HT-29 (cell line): Measurements from ENCODE around the gene USP32. TPM values are rescaled to one million over a fixed set of nuclear protein-coding genes. Genes with fewer than 3 reads are reported as not detected.
A peak's percentile ranks its signal among the peaks of the same experiment; 100 is the strongest.
"Not testable (repeated sequence)": the region's sequence is repeated elsewhere in the genome, so short reads cannot be mapped to it uniquely, and the experiment has no call there.

Experiments used
- DNase-seq: peaks from one replicate; pipeline ENCODE4 v3.0.0-alpha.2; 2015; ENCODE audit warnings: low spot score
- total RNA-seq: library from RNA; depleted of rRNA; stranded (reverse); fragments of >200 nt; shearing (Covaris generic); gene quantifications from 2 replicates; pipeline ENCODE4 v1.2.3, GENCODE V29; 2014

Gene USP32
- total RNA-seq, 1 experiment from 2014 or later, result 24.6 TPM

GRCh38 chr17:60335289-60335688 is 56.6 kb downstream of the USP32 start:
- DNase-seq, result no peak

- no peak for DNase-seq
Observed at GRCh38 chr17:60333628-60334031, 58.3 kb downstream of the USP32 start.

- not testable (repeated sequence) for DNase-seq
Observed at GRCh38 chr17:60333072-60333471, 58.9 kb downstream of the USP32 start.

GRCh38 chr17:60332574-60332973 is 59.4 kb downstream of the USP32 start:
- no peak for DNase-seq

- DNase-seq, result no peak
Observed at GRCh38 chr17:60330731-60331130, 61.2 kb downstream of the USP32 start.

- DNase-seq, result no peak
Observed at GRCh38 chr17:60328679-60329078, 63.3 kb downstream of the USP32 start.

- DNase-seq, result no peak
Observed at GRCh38 chr17:60327901-60328273, 64.0 kb downstream of the USP32 start.

GRCh38 chr17:60327134-60327900 is 64.6 kb downstream of the USP32 start:
- DNase-seq, result peak; percentile 13

GRCh38 chr17:60326702-60327101 is 65.2 kb downstream of the USP32 start:
- no peak for DNase-seq

- no peak for DNase-seq
Observed at GRCh38 chr17:60325730-60326524, 66.0 kb downstream of the USP32 start.

- DNase-seq, result no peak
Observed at GRCh38 chr17:60323754-60324153, 68.2 kb downstream of the USP32 start.

- no peak for DNase-seq
Observed at GRCh38 chr17:60322056-60322387, 69.9 kb downstream of the USP32 start.

- DNase-seq, result peak; percentile 51
Observed at GRCh38 chr17:60321336-60322055, 70.4 kb downstream of the USP32 start.

GRCh38 chr17:60318830-60319229 is 73.1 kb downstream of the USP32 start:
- no peak for DNase-seq

GRCh38 chr17:60318326-60318725 is 73.6 kb downstream of the USP32 start:
- DNase-seq, result no peak

GRCh38 chr17:60315650-60316049 is 76.3 kb downstream of the USP32 start:
- no peak for DNase-seq

GRCh38 chr17:60314900-60315299 is 77.0 kb downstream of the USP32 start:
- not testable (repeated sequence) for DNase-seq

GRCh38 chr17:60314423-60314822 is 77.5 kb downstream of the USP32 start:
- DNase-seq, result no peak

- no peak for DNase-seq
Observed at GRCh38 chr17:60311936-60312335, 80.0 kb downstream of the USP32 start.

- no peak for DNase-seq
Observed at GRCh38 chr17:60311186-60311585, 80.7 kb downstream of the USP32 start.

- DNase-seq, result no peak
Observed at GRCh38 chr17:60305141-60305540, 86.8 kb downstream of the USP32 start.

- no peak for DNase-seq
Observed at GRCh38 chr17:60304502-60304901, 87.4 kb downstream of the USP32 start.
